ENCODE results near the gene CXCL17.

- TF ChIP-seq POLR2A (IDR thresholded peaks at IDR 0.05), result no peak
- no peak for TF ChIP-seq CTCF (IDR thresholded peaks at IDR 0.05 in 8 of 11, conservative IDR thresholded peaks at IDR 0.05 in 3 of 11)
- TF ChIP-seq POLR2AphosphoS5 (IDR thresholded peaks at IDR 0.05), result peak; percentile 48 to 78 (median 75)
Measured at GRCh38 chr19:42421591-42422031, 21.1 kb downstream of the CXCL17 start.
